GM18907 (cell line): ENCODE measurements around the gene S100A2.

Experiments
- ATAC-seq: cut with Tn5 transposase; IDR thresholded peaks from one replicate; pipeline ENCODE4 v1.9.1; 2021; ENCODE audit warnings: mild to moderate bottlenecking, moderate library complexity; ENCODE audit not compliant: unreplicated experiment

The S100A2 gene

GRCh38 chr1:153565529-153566374, at the start of gene S100A2:
S100A2 (minus strand) TSS chr1:153565844; CDS start chr1:153563877, 1,967 bp downstream.
- ATAC-seq = peak; percentile 43

- ATAC-seq = no peak
These were observed 49.8 kb upstream of the S100A2 start for GRCh38 chr1:153615406-153615805.

GRCh38 chr1:153614906-153615305, 49.3 kb upstream of the S100A2 start:
- no peak for ATAC-seq

GRCh38 chr1:153614189-153614900, 48.7 kb upstream of the S100A2 start:
- no peak for ATAC-seq

GRCh38 chr1:153613406-153613805, 47.8 kb upstream of the S100A2 start:
- no peak for ATAC-seq

- ATAC-seq = no peak
These were observed 47.2 kb upstream of the S100A2 start, which contains the start of gene S100A16 for GRCh38 chr1:153612755-153613331. S100A16 (minus strand) TSS chr1:153613137; CDS start chr1:153608151, 4,986 bp downstream.

GRCh38 chr1:153612111-153612754, 46.6 kb upstream of the S100A2 start:
- ATAC-seq = no peak

- no peak for ATAC-seq
These were observed 45.7 kb upstream of the S100A2 start for GRCh38 chr1:153611356-153611755.

- no peak for ATAC-seq
These were observed 45.2 kb upstream of the S100A2 start for GRCh38 chr1:153610811-153611301.

GRCh38 chr1:153610334-153610733, 44.7 kb upstream of the S100A2 start:
- ATAC-seq = no peak

- no peak for ATAC-seq
These were observed 43.9 kb upstream of the S100A2 start for GRCh38 chr1:153609585-153609907.

- ATAC-seq = no peak
These were observed 43.3 kb upstream of the S100A2 start for GRCh38 chr1:153608742-153609584.

GRCh38 chr1:153608089-153608682, 42.5 kb upstream of the S100A2 start:
- ATAC-seq = no peak

- ATAC-seq = no peak
These were observed 41.7 kb upstream of the S100A2 start for GRCh38 chr1:153607381-153607780.

- ATAC-seq = no peak
These were observed 40.5 kb upstream of the S100A2 start for GRCh38 chr1:153606194-153606593.

- no peak for ATAC-seq
These were observed 37.1 kb upstream of the S100A2 start for GRCh38 chr1:153602749-153603148.

- ATAC-seq = no peak
These were observed 34.2 kb upstream of the S100A2 start for GRCh38 chr1:153599847-153600246.

GRCh38 chr1:153598309-153599172, 32.9 kb upstream of the S100A2 start:
- peak; percentile 97 for ATAC-seq

- no peak for ATAC-seq
These were observed 31.6 kb upstream of the S100A2 start for GRCh38 chr1:153597206-153597605.
